Measurements from ENCODE around the gene SLC46A2.

The SLC46A2 gene

GRCh38 chr9:112856843-112857242 is 33.8 kb downstream of the SLC46A2 start:
- no peaks in the 10 kb centered on the region for H3K27me3 ChIP-seq (replicated peaks; ENCODE audit: control insufficient read depth, insufficient read depth, low read length)
- H3K4me3 ChIP-seq (ENCODE audit: low read length), result no peak overlapping the region
- no peak for DNase-seq (ENCODE audit: low read depth)
- no peak overlapping the region for H3K9ac ChIP-seq (ENCODE audit: low read length)
- H3K9me3 ChIP-seq (ENCODE audit: control insufficient read depth, low read length), result no peaks in the 10 kb centered on the region
- peaks cover 2% of the 10 kb centered on the region for H3K36me3 ChIP-seq (ENCODE audit: control insufficient read depth, insufficient read depth, low read length, severe bottlenecking)
- H3K4me1 ChIP-seq (ENCODE audit: control insufficient read depth, insufficient read depth, low read length), result peaks cover 32% of the 10 kb centered on the region

DNA sequence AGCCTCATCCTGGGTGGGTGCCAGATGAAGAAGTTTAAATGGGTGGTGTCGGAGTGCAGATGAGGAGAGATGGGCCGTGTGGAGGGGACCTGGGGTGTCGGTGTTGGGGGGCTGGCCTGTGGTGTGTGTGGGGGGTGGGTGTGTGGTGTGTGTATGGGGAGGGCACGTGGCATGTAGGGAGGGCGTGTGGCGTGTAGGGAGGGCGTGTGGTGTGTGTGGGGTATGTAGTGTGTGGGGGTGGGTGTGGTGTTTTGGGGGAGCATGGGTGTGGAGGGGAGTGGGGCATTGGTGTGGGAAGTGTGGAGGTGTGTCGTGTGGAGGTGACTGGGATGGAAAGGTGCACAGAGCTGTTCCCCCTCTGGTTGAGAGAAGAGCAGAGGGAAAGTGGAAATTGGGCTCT is 34.5 kb downstream of the SLC46A2 start:
- peaks cover 26% of the 10 kb centered on the region for H3K4me1 ChIP-seq (ENCODE audit: control insufficient read depth, insufficient read depth, low read length)
- H3K27me3 ChIP-seq (replicated peaks; ENCODE audit: control insufficient read depth, insufficient read depth, low read length), result no peaks in the 10 kb centered on the region
- no peak for DNase-seq (ENCODE audit: low read depth)
- no peaks in the 10 kb centered on the region for H3K9me3 ChIP-seq (ENCODE audit: control insufficient read depth, low read length)
- peaks cover 3% of the 10 kb centered on the region for H3K36me3 ChIP-seq (ENCODE audit: control insufficient read depth, insufficient read depth, low read length, severe bottlenecking)
- H3K4me3 ChIP-seq (ENCODE audit: low read length), result no peak overlapping the region
- H3K9ac ChIP-seq (ENCODE audit: low read length), result no peak overlapping the region

GRCh38 chr9:112854657-112855056 is 36.0 kb downstream of the SLC46A2 start:
- DNase-seq (ENCODE audit: low read depth), result no peak
- H3K36me3 ChIP-seq (ENCODE audit: control insufficient read depth, insufficient read depth, low read length, severe bottlenecking), result peaks cover 6% of the 10 kb centered on the region
- H3K4me3 ChIP-seq (ENCODE audit: low read length), result no peak overlapping the region
- H3K9me3 ChIP-seq (ENCODE audit: control insufficient read depth, low read length), result no peaks in the 10 kb centered on the region
- H3K27me3 ChIP-seq (replicated peaks; ENCODE audit: control insufficient read depth, insufficient read depth, low read length), result no peaks in the 10 kb centered on the region
- peaks cover 15% of the 10 kb centered on the region for H3K4me1 ChIP-seq (ENCODE audit: control insufficient read depth, insufficient read depth, low read length)
- no peak overlapping the region for H3K9ac ChIP-seq (ENCODE audit: low read length)

- Histone ChIP-seq H3K4me3 (ENCODE audit: low read length) (no peak overlapping the region), H3K9me3 (ENCODE audit: control insufficient read depth, low read length) (no peaks in the 10 kb centered on the region), H3K36me3 (ENCODE audit: control insufficient read depth, insufficient read depth, low read length, severe bottlenecking) (peaks cover 6% of the 10 kb centered on the region), H3K9ac (ENCODE audit: low read length) (no peak overlapping the region), H3K4me1 (ENCODE audit: control insufficient read depth, insufficient read depth, low read length) (peaks cover 9% of the 10 kb centered on the region), H3K27me3 (replicated peaks; ENCODE audit: control insufficient read depth, insufficient read depth, low read length) (no peaks in the 10 kb centered on the region)
- no peak for DNase-seq (ENCODE audit: low read depth)
These were observed 36.6 kb downstream of the SLC46A2 start for GRCh38 chr9:112853882-112854585.

- Histone ChIP-seq H3K9me3 (ENCODE audit: control insufficient read depth, low read length) (no peaks in the 10 kb centered on the region), H3K27me3 (replicated peaks; ENCODE audit: control insufficient read depth, insufficient read depth, low read length) (no peaks in the 10 kb centered on the region), H3K4me1 (ENCODE audit: control insufficient read depth, insufficient read depth, low read length) (no peaks in the 10 kb centered on the region), H3K36me3 (ENCODE audit: control insufficient read depth, insufficient read depth, low read length, severe bottlenecking) (peaks cover 6% of the 10 kb centered on the region), H3K4me3 (ENCODE audit: low read length) (no peak overlapping the region), H3K9ac (ENCODE audit: low read length) (no peak overlapping the region)
- no peak for DNase-seq (ENCODE audit: low read depth)
These were observed 37.8 kb downstream of the SLC46A2 start for GRCh38 chr9:112852741-112853504.

- H3K4me1 ChIP-seq (ENCODE audit: control insufficient read depth, insufficient read depth, low read length), result no peaks in the 10 kb centered on the region
- no peak overlapping the region for H3K4me3 ChIP-seq (ENCODE audit: low read length)
- no peak overlapping the region for H3K9ac ChIP-seq (ENCODE audit: low read length)
- no peak for DNase-seq (ENCODE audit: low read depth)
- H3K9me3 ChIP-seq (ENCODE audit: control insufficient read depth, low read length), result no peaks in the 10 kb centered on the region
- peaks cover 6% of the 10 kb centered on the region for H3K36me3 ChIP-seq (ENCODE audit: control insufficient read depth, insufficient read depth, low read length, severe bottlenecking)
- no peaks in the 10 kb centered on the region for H3K27me3 ChIP-seq (replicated peaks; ENCODE audit: control insufficient read depth, insufficient read depth, low read length)
These were observed 39.8 kb downstream of the SLC46A2 start for GRCh38 chr9:112850840-112851239.

- no peak overlapping the region for H3K4me3 ChIP-seq (ENCODE audit: low read length)
- DNase-seq (ENCODE audit: low read depth), result no peak
- no peak overlapping the region for H3K9ac ChIP-seq (ENCODE audit: low read length)
- H3K36me3 ChIP-seq (ENCODE audit: control insufficient read depth, insufficient read depth, low read length, severe bottlenecking), result peaks cover 6% of the 10 kb centered on the region
- H3K27me3 ChIP-seq (replicated peaks; ENCODE audit: control insufficient read depth, insufficient read depth, low read length), result no peaks in the 10 kb centered on the region
- H3K4me1 ChIP-seq (ENCODE audit: control insufficient read depth, insufficient read depth, low read length), result peaks cover 3% of the 10 kb centered on the region
- H3K9me3 ChIP-seq (ENCODE audit: control insufficient read depth, low read length), result no peaks in the 10 kb centered on the region
These were observed 41.2 kb downstream of the SLC46A2 start for GRCh38 chr9:112849363-112849922.

DNA sequence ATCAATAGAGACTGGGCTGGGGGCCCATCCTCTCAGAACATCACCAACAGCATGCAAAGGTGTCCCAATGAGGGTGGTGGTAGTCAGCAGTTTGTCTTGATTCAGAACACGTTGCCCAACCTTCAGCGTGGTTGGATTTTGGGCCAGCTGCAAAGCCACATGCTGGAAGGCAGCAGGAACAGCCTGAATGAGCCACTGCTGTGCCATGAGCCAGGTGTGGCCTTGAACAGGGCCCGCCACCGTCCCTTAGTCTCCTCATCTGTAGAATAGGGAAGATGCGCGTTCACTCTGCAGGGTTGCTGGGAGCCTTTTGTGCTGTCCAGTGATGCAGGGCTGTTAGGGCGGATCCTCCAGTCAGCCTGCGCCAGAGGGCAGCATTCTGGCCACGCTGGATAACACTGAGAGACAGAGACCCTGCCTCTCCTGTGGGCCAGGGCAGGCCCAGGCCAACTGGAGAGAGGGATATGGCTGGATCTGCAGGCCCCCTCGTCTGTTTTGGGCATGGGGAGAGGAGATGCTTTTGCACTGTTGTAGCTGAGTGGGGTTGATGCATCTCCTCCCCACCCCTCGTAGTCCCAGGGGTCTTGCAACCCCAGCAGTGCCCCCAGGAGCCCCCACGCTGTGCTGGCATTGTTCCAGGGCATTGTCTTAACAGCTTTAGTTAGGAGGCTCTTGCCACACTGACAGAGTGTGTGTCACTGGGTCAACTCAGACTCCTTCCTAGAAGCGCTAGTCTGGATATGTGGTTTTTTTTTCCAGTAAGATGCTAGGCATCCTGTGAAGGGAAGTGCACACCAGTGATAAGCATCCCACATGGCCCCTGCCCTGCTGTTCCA is 42.1 kb downstream of the SLC46A2 start:
- Histone ChIP-seq H3K4me3 (ENCODE audit: low read length) (no peak overlapping the region), H3K27me3 (replicated peaks; ENCODE audit: control insufficient read depth, insufficient read depth, low read length) (no peaks in the 10 kb centered on the region), H3K4me1 (ENCODE audit: control insufficient read depth, insufficient read depth, low read length) (peaks cover 3% of the 10 kb centered on the region), H3K9me3 (ENCODE audit: control insufficient read depth, low read length) (no peaks in the 10 kb centered on the region), H3K36me3 (ENCODE audit: control insufficient read depth, insufficient read depth, low read length, severe bottlenecking) (peaks cover 6% of the 10 kb centered on the region), H3K9ac (ENCODE audit: low read length) (no peak overlapping the region)
- DNase-seq (ENCODE audit: low read depth), result no peak

GRCh38 chr9:112846528-112847488 is 43.9 kb downstream of the SLC46A2 start:
- H3K36me3 ChIP-seq (ENCODE audit: control insufficient read depth, insufficient read depth, low read length, severe bottlenecking), result peaks cover 4% of the 10 kb centered on the region
- H3K27me3 ChIP-seq (replicated peaks; ENCODE audit: control insufficient read depth, insufficient read depth, low read length), result no peaks in the 10 kb centered on the region
- no peak for DNase-seq (ENCODE audit: low read depth)
- H3K9ac ChIP-seq (ENCODE audit: low read length), result no peak overlapping the region
- H3K9me3 ChIP-seq (ENCODE audit: control insufficient read depth, low read length), result no peaks in the 10 kb centered on the region
- peaks cover 3% of the 10 kb centered on the region for H3K4me1 ChIP-seq (ENCODE audit: control insufficient read depth, insufficient read depth, low read length)
- no peak overlapping the region for H3K4me3 ChIP-seq (ENCODE audit: low read length)

GRCh38 chr9:112844771-112845542 is 45.7 kb downstream of the SLC46A2 start:
- peaks cover 3% of the 10 kb centered on the region for H3K4me1 ChIP-seq (ENCODE audit: control insufficient read depth, insufficient read depth, low read length)
- peak overlapping the region; percentile 23 for H3K9ac ChIP-seq (ENCODE audit: low read length)
- peaks cover under 1% of the 10 kb centered on the region for H3K36me3 ChIP-seq (ENCODE audit: control insufficient read depth, insufficient read depth, low read length, severe bottlenecking)
- no peaks in the 10 kb centered on the region for H3K9me3 ChIP-seq (ENCODE audit: control insufficient read depth, low read length)
- no peak overlapping the region for H3K4me3 ChIP-seq (ENCODE audit: low read length)
- DNase-seq (ENCODE audit: low read depth), result peak; percentile 88
- no peaks in the 10 kb centered on the region for H3K27me3 ChIP-seq (replicated peaks; ENCODE audit: control insufficient read depth, insufficient read depth, low read length)

All from adipocyte (in vitro differentiated cells).